Small intestine (tissue), 16 donors: ENCODE data around the gene C11orf24. TPM values are rescaled to one million over a fixed set of nuclear protein-coding genes. Genes with fewer than 3 reads are reported as not detected.

ENCODE experiments used
- DNase-seq, 2 donors: peaks; one replicate each; pipeline versions ENCODE4 v3.0.0 to v3.0.0-alpha.2; 2013
- FAIRE-seq: peaks from 2 replicates; lab custom pipeline; 2012; peaks lifted over from hg19 to GRCh38; lab: Jason Lieb, UNC
- H3K27ac ChIP-seq, 3 donors: one replicate each; pipeline ENCODE4 v1.5.1; 2013; ENCODE audit warnings: low read length in 2 of 3, mild to moderate bottlenecking in 2 of 3, control low read depth in 1 of 3, inconsistent platforms in 1 of 3, low read depth in 1 of 3, moderate library complexity in 1 of 3
- H3K27me3 ChIP-seq, 3 donors: one replicate each; pipeline ENCODE4 v1.6.1; 2013; ENCODE audit warnings: low read length in 3 of 3, inconsistent platforms in 1 of 3; ENCODE audit not compliant: control insufficient read depth in 3 of 3, insufficient read depth in 3 of 3
- H3K36me3 ChIP-seq, 3 donors: one replicate each; pipeline ENCODE4 v1.6.1; 2013; ENCODE audit warnings: low read length in 3 of 3, inconsistent platforms in 1 of 3, low read depth in 1 of 3, mild to moderate bottlenecking in 1 of 3, moderate library complexity in 1 of 3; ENCODE audit not compliant: control insufficient read depth in 3 of 3, insufficient read depth in 2 of 3
- H3K4me1 ChIP-seq, 3 donors: one replicate each; pipeline ENCODE4 v1.6.1; 2013; ENCODE audit warnings: low read length in 2 of 3, inconsistent platforms in 1 of 3, low read depth in 1 of 3, mild to moderate bottlenecking in 1 of 3, moderate library complexity in 1 of 3; ENCODE audit not compliant: control insufficient read depth in 3 of 3, insufficient read depth in 2 of 3
- H3K4me3 ChIP-seq, 3 donors: one replicate each; pipeline ENCODE4 v1.5.1; 2013; ENCODE audit warnings: low read length in 3 of 3, control low read depth in 1 of 3, inconsistent platforms in 1 of 3, low read depth in 1 of 3, mild to moderate bottlenecking in 1 of 3, moderate library complexity in 1 of 3
- H3K9me3 ChIP-seq, 2 donors: one replicate each; pipeline ENCODE4 v1.6.1; 2013; ENCODE audit warnings: low read depth in 1 of 2, low read length in 1 of 2; ENCODE audit not compliant: control insufficient read depth in 2 of 2, insufficient read depth in 1 of 2
- WGBS, 3 donors: extraction: QIAGEN DNeasy Blood & Tissue Kit; methylation state at CpG; one replicate each; pipeline ENCODE4 v1.1.7; 2013; 5-methylcytosine and 5-hydroxymethylcytosine counted together
- long read RNA-seq, 10 donors: transcript quantifications; one replicate each; lab custom pipeline, GENCODE V29; 2026
- polyA plus RNA-seq, 4 donors: library from polyadenylated mRNA; stranded (reverse) in 3 of 4; unstranded in 1 of 4; fragments of 200-250 nt in 3 of 4; fragments of 120-200 nt in 1 of 4; gene quantifications; one replicate each; pipeline versions ENCODE4 v1.2.1 to v1.2.3, GENCODE V29; 2013
- donor health status: healthy with polysubstance abuse.
- donor health status: control.
- donor health status: control.
- donor health status: Bipolar disorder and iron deficiency.
- donor health status: healthy.

C11orf24 gene
- 100 to 1,000 TPM in 2 of 4 donors, 10 to 100 TPM in 2; 39.4 to 168 (median 94.3) TPM for polyA plus RNA-seq
- long read RNA-seq, donor 1, transcript C11orf24-201 (4 exons, 2,063 nt), result major isoform, 39 of 69 reads
- long read RNA-seq, donor 1, partial matches to known transcripts, result 27 of 69 reads
- long read RNA-seq, donor 1, other reads (novel, unspliced or antisense), result 0 of 69 reads
- long read RNA-seq, donor 2, transcript C11orf24-201 (4 exons, 2,063 nt), result major isoform, 15 of 15 reads
- long read RNA-seq, donor 2, partial matches to known transcripts, result 0 of 15 reads
- long read RNA-seq, donor 2, other reads (novel, unspliced or antisense), result 0 of 15 reads
- long read RNA-seq, donor 3, transcript C11orf24-201 (4 exons, 2,063 nt), result major isoform, 13 of 15 reads
- long read RNA-seq, donor 3, partial matches to known transcripts, result 0 of 15 reads
- long read RNA-seq, donor 3, other reads (novel, unspliced or antisense), result 0 of 15 reads
- long read RNA-seq, donor 4, result 0 reads
- long read RNA-seq, donor 5, transcript C11orf24-201 (4 exons, 2,063 nt), result major isoform, 5 of 5 reads
- long read RNA-seq, donor 5, partial matches to known transcripts, result 0 of 5 reads
- long read RNA-seq, donor 5, other reads (novel, unspliced or antisense), result 0 of 5 reads
- long read RNA-seq, donor 6, transcript C11orf24-201 (4 exons, 2,063 nt), result major isoform, 19 of 93 reads
- long read RNA-seq, donor 6, partial matches to known transcripts, result 72 of 93 reads
- long read RNA-seq, donor 6, other reads (novel, unspliced or antisense), result 0 of 93 reads
- long read RNA-seq, donor 7, result 0 reads
- long read RNA-seq, donor 8, partial matches to known transcripts, result 0 of 2 reads
- long read RNA-seq, donor 8, other reads (novel, unspliced or antisense), result 0 of 2 reads
- long read RNA-seq, donor 9, transcript C11orf24-201 (4 exons, 2,063 nt), result major isoform, 6 of 8 reads
- long read RNA-seq, donor 9, partial matches to known transcripts, result 0 of 8 reads
- long read RNA-seq, donor 9, other reads (novel, unspliced or antisense), result 0 of 8 reads
- long read RNA-seq, donor 10, transcript C11orf24-201 (4 exons, 2,063 nt), result major isoform, 11 of 31 reads
- long read RNA-seq, donor 10, partial matches to known transcripts, result 18 of 31 reads
- long read RNA-seq, donor 10, other reads (novel, unspliced or antisense), result 0 of 31 reads

DNA sequence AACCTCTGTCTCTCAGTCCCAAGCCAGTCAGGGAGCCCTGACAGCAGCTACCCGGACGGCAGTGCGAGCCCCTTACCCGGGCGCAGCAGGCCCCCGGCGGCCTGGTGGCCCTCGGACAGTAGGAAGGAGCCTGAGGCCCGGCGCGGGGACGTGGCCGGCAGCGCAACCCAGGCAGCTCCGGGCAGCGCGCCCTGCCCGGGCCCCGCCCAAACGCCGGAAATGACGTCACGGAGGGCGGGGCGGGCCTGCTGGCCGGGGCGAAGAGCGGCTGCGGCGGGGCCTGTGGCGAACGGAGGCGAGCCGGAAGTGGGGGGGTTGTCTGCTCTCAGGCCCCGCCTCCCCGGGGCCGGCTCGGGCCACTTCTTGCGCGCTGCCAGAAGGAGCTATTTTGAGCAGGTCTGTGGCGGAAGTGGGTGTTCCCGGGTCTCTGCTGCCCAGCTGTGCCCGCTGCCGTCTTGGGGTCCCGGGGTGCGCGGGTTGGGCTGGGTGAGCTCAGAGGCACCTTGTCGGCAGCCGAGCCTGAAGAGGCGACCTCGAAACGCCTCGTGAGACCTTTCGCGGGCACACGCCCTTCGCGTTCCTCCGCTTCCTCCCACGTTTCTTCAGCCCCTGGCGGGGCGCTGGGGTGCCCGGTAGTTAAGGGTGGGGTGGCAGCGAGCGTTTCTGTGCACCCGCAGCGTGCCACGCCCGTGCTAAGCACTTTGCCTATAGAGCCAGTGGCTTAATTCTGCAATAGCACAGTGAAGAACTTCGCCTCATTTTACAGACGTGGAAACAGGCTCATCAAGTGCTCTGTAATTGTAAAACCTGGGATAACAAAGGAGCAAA is at the start of gene C11orf24:
C11orf24 (minus strand) TSS at position 193 of the 828 bp plus-strand sequence. CDS start 8,206 bp downstream, outside the sequence.
- H3K9me3 ChIP-seq, result no peaks in the 10 kb centered on the region
- peak within 1 kb of the TSS; percentile 98 to 99 (median 99) for H3K27ac ChIP-seq
- 1% methylated on average over 55 to 71 of the region's 71 CpGs for WGBS, 3 donors
- H3K36me3 ChIP-seq, result peaks cover 0 to 21% (median 3%) of the 10 kb centered on the region in 3 donors
- no peaks in the 10 kb centered on the region for H3K27me3 ChIP-seq
- DNase-seq, result peak; percentile 95 to 98
- H3K4me1 ChIP-seq, result peaks cover 6 to 17% (median 13%) of the 10 kb centered on the region in 3 donors
- peak within 1 kb of the TSS; percentile 76 to 91 (median 89) for H3K4me3 ChIP-seq
- FAIRE-seq, result no peak

DNA sequence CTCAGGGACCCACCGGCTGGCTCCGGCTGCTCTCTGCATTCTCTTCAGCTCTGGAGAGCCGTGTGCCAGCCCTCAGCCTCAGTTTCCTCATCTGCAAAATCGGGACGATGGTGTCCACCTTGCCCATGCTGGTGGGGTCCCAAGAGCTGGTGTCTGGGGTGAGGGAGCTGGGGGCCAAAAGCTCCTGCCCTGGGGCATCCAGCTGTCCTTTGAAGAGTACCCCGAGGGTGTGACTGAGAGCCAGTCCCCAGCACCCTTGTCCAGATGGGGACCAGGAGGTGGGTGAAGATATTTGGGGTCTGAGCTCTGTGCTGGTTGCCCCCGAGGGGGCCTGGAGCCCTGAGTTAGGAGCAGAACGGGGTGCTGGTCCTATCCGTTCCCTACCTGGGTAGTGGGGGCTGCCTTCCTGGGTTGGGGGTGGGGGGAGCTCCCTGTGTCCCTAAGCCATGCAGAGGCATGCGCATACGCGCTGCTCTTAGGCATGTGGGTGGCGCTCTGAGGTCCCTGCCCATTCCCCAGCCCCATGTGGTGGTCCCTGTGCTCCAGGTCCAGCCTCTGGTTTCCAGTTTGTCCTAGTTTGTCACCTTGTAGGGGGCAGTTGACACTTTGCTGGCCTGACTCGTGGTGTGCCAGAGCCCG is 45.5 kb upstream of the C11orf24 start:
- Histone ChIP-seq H3K9me3 (no peaks in the 10 kb centered on the region), H3K27me3 (no peaks in the 10 kb centered on the region), H3K36me3 (peaks cover 0 to 34% (median 0%) of the 10 kb centered on the region in 3 donors), H3K4me1 (peaks cover 0 to 38% (median 6%) of the 10 kb centered on the region in 3 donors), H3K27ac (no peak overlapping the region), H3K4me3 (no peak overlapping the region)
- DNase-seq, result no peak
- 61 to 70% (median 63%) methylated on average over 14 to 15 of the region's 15 CpGs for WGBS, 3 donors
- no peak for FAIRE-seq

DNA sequence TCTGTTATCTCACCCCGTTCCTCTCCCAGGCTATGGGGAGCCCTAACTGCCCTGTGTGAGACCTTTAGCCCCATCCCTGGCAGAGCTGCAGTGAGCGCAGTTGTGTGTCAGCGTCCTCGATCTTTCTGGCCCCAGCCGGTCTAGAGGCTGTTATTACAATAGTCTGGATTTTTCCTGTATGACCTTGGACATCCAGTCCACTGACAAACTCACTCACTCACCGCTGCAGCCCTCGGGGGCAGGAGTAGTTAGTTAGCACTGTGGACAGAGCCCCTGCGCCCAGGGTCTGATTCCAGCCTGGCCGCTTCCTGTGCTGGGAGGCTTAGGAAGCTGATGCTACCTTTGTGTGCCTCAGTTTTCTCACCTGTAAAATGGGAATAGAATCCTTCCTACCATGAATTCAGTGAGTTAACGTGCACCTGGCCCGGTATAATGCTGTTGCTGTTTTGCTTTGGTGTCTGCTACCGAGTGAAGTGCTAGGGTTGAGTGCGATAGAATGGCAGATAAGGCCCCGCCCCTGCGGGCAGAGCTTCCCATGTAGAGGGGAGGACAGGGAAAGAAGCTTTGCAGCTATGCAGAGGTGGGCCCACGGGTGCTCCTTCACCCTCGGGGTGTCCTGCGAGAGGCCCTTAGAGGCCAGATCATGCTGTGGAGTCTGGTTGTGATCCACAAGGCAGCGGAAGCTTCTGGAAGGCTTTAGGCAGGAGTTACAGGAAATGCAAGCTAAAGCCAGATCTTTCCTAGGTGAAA is 43.6 kb upstream of the C11orf24 start:
- peak; percentile 87 to 90 for DNase-seq
- FAIRE-seq, result no peak
- Histone ChIP-seq H3K9me3 (no peaks in the 10 kb centered on the region), H3K27me3 (no peaks in the 10 kb centered on the region), H3K36me3 (peaks cover 0 to 23% (median 0%) of the 10 kb centered on the region in 3 donors), H3K27ac (peak overlapping the region; percentile 92 to 96 (median 92)), H3K4me3 (peak overlapping the region in 2 of 3 donors; percentile 59 to 92), H3K4me1 (peaks cover 0 to 36% (median 3%) of the 10 kb centered on the region in 3 donors)
- 24 to 57% (median 42%) methylated on average over 19 of the region's 19 CpGs for WGBS, 3 donors

DNA sequence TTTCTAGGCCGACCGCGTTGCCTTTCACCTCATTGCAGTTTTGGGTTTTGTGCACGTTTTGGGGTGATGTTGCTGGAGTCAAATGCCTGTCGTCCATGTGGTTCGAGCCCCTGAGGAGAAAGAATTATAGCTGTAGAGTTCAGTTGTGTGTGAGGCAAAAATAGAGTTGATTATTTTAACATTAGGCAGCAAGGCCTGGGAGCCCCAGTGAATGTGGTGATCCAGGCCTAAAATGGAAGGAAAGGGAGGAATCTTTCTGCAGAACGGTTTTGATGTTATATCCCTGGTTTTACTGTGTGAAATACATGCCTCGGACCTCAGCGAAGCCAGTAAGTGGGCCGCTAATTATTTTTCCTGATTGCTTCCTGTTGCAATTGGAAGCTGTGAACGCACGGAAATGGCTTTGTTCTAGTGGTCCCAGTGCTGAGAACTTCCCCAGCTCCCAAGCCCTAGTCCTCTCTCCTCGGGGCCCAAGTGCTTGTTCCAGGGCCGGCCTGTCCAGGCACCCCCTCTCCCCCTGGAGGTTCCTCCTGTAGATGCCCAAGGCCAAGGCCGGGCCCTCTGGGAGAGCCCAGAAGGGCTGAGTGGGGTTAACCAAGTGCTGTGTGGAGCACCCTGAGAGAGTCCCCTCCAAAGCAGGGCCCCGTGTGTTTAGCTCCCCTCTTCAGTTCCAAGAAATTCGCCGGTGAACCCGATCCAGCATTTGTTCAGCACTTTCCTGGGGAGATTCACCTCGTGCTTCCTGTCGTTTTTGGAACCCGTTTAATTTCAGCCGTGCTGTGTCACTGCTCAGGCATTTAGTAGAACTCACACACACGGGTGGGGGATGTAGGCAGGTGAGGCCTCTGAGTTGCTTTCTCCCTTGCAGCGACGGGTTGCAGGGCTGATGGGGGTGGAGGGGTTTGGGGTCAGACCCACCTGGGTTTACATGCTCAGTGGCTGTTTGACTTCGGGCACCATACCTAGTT is 42.7 kb upstream of the C11orf24 start:
- H3K36me3 ChIP-seq, result peaks cover 0 to 19% (median 0%) of the 10 kb centered on the region in 3 donors
- H3K9me3 ChIP-seq, result no peaks in the 10 kb centered on the region
- DNase-seq, result peak in 1 of 2 donors; percentile 44
- H3K27ac ChIP-seq, result peak overlapping the region; percentile 92 to 96 (median 92)
- peaks cover 0 to 40% (median 3%) of the 10 kb centered on the region in 3 donors for H3K4me1 ChIP-seq
- WGBS, 3 donors, result 10 to 29% (median 23%) methylated on average over 27 of the region's 27 CpGs
- peak overlapping the region in 2 of 3 donors; percentile 59 to 92 for H3K4me3 ChIP-seq
- H3K27me3 ChIP-seq, result no peaks in the 10 kb centered on the region
- FAIRE-seq, result no peak

DNA sequence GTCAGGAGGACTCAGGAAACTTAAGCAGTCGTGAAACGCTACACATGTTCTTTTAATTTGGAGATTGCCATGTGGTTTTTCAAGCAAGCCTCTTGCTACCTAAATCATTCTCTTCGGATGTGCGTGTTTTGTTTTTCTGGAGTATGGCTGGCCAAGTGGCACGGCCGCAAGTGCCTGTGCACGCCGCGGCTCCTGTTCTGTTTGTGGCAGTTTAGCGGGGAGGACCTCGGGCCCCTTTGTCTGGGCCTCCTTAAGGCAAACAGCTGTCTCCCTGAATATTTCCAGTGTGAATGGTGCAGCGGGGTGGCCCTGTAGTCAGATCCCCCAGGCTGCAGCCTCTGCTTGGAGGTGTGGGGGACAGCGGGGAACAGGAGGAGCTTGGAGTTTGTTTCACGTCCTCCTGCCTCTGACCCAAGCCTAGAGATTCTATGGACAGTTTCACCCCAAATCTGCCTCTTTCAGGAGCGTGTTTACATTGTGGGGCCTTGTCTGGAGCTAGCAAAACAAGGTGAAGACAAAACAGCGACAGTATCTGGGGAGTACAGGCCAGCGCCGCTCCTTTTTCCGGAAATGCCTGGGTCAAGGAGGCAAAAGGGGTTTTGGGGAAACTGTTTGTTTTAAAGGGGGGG is 41.9 kb upstream of the C11orf24 start:
- Histone ChIP-seq H3K27me3 (no peaks in the 10 kb centered on the region), H3K36me3 (peaks cover 0 to 19% (median 0%) of the 10 kb centered on the region in 3 donors), H3K9me3 (no peaks in the 10 kb centered on the region), H3K4me1 (peaks cover 0 to 41% (median 3%) of the 10 kb centered on the region in 3 donors), H3K4me3 (peak overlapping the region; percentile 59 to 92 (median 78)), H3K27ac (peak overlapping the region; percentile 92 to 96 (median 92))
- DNase-seq (peak; percentile 35 to 63), FAIRE-seq (no peak)
- WGBS, 3 donors, result 14 to 20% (median 15%) methylated on average over 19 of the region's 19 CpGs
